HepG2 (cell line): ENCODE data around the gene UBE2Q1.

Source experiments
- CBX1 ChIP-seq: IDR thresholded peaks from one replicate; pipeline ENCODE4 v1.6.1; 2016; ENCODE audit warnings: antibody characterized with exemption, low read depth
- CTCF ChIP-seq: sonication (generic); formaldehyde crosslinking; IDR thresholded peaks from 2 replicates; pipeline ENCODE4 v1.5.0; 2020; ENCODE audit warnings: mild to moderate bottlenecking, missing genetic modification reagents, moderate library complexity
- FOXJ3 ChIP-seq: sonication (generic); formaldehyde crosslinking; IDR thresholded peaks from 2 replicates; pipeline ENCODE4 v1.4.0; 2020; ENCODE audit warnings: missing genetic modification reagents, mild to moderate bottlenecking, borderline replicate concordance
- JUND ChIP-seq: sonication (generic); formaldehyde crosslinking; IDR thresholded peaks from 2 replicates; pipeline ENCODE4 v1.8.0; 2022; ENCODE audit warnings: mild to moderate bottlenecking, missing genetic modification reagents
- POLR2A ChIP-seq, 2 experiments: IDR thresholded peaks; 2 replicates each; pipeline ENCODE4 v1.6.1; 2011; ENCODE audit warnings: low read depth in 2 of 2, low read length in 2 of 2, mild to moderate bottlenecking in 1 of 2, moderate library complexity in 1 of 2; ENCODE audit not compliant: insufficient read depth in 1 of 2
- POLR2AphosphoS2 ChIP-seq: IDR thresholded peaks from 2 replicates; pipeline ENCODE4 v1.6.1; 2011; ENCODE audit warnings: low read depth, low read length, improper control_type of control experiment
- PRDM10 ChIP-seq: sonication (generic); formaldehyde crosslinking; IDR thresholded peaks from 2 replicates; pipeline ENCODE4 v1.4.0; 2020; ENCODE audit warnings: low read depth, missing genetic modification reagents
- ZNF740 ChIP-seq: sonication (generic); formaldehyde crosslinking; IDR thresholded peaks from 2 replicates; pipeline ENCODE4 v1.4.0; 2020; ENCODE audit warnings: missing genetic modification reagents

- TF ChIP-seq CTCF (CRISPR knock-in tag) (no peak), POLR2A (IDR thresholded peaks at IDR 0.05; ENCODE audit: insufficient read depth in 1 of 2, low read depth in 2 of 2, low read length in 2 of 2) (no peak), CBX1 (no peak), JUND (CRISPR knock-in tag) (no peak), PRDM10 (CRISPR knock-in tag) (no peak), ZNF740 (no peak), FOXJ3 (CRISPR knock-in tag) (no peak), POLR2AphosphoS2 (no peak)
Measured at GRCh38 chr1:154552036-154552435, 6.4 kb downstream of the UBE2Q1 start.
